ENCODE data around the gene NOS1AP.

DNA sequence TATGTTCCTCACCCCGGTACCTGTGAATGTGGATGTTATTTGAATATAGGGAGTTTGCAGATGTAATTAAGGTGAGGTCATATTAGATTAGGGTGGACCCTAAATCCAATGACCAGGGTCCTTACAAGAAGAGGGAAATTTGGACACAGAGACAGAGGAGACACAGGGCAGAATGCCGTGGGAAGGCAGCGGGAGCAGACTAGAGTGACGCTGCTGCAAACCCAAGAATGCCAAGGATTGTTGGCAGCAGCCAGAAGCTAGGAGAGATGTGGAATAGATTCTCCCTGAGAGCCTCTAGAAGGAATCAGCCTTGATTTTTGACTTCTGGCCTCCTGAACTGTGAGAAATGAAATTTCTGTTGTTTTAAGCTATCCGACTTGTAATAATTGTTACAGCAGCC lies 253.5 kb downstream of the NOS1AP start:
- TF ChIP-seq, protein P1, sequence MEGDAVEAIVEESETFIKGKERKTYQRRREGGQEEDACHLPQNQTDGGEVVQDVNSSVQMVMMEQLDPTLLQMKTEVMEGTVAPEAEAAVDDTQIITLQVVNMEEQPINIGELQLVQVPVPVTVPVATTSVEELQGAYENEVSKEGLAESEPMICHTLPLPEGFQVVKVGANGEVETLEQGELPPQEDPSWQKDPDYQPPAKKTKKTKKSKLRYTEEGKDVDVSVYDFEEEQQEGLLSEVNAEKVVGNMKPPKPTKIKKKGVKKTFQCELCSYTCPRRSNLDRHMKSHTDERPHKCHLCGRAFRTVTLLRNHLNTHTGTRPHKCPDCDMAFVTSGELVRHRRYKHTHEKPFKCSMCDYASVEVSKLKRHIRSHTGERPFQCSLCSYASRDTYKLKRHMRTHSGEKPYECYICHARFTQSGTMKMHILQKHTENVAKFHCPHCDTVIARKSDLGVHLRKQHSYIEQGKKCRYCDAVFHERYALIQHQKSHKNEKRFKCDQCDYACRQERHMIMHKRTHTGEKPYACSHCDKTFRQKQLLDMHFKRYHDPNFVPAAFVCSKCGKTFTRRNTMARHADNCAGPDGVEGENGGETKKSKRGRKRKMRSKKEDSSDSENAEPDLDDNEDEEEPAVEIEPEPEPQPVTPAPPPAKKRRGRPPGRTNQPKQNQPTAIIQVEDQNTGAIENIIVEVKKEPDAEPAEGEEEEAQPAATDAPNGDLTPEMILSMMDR (IDR thresholded peaks at IDR 0.05), result no peak
- TF ChIP-seq POLR2A (IDR thresholded peaks at IDR 0.05), result no peak

Data from lower leg skin (tissue), 3 donors.